PFSK-1 (cell line): ENCODE measurements around the gene FAM3B.

Experiments used
- FOXP2 ChIP-seq: optimal IDR thresholded peaks from 2 replicates; pipeline ENCODE3; 2011; ENCODE audit warnings: borderline replicate concordance, control low read depth, inconsistent platforms; ENCODE audit not compliant: insufficient read depth; ENCODE audit errors: extremely low read length, extremely low read depth
- POLR2AphosphoS5 ChIP-seq: IDR thresholded peaks from 2 replicates; pipeline ENCODE4 v1.6.1; 2012; ENCODE audit warnings: low read depth, mild to moderate bottlenecking, control low read depth, low read length, moderate library complexity
- REST ChIP-seq, 2 experiments: IDR thresholded peaks; 2 replicates each; pipeline versions ENCODE4 v1.6.1 to v1.8.0; 2011 to 2012; ENCODE audit warnings: low read depth in 2 of 2, low read length in 2 of 2, control low read depth in 1 of 2, inconsistent platforms in 1 of 2, mild to moderate bottlenecking in 1 of 2, moderate library complexity in 1 of 2; ENCODE audit not compliant: insufficient read depth in 1 of 2
- SIN3A ChIP-seq: IDR thresholded peaks from 2 replicates; pipeline ENCODE4 v1.6.1; 2012; ENCODE audit warnings: mild to moderate bottlenecking, low read length, moderate library complexity, borderline replicate concordance; ENCODE audit not compliant: insufficient read depth
- TAF1 ChIP-seq: IDR thresholded peaks from 2 replicates; pipeline ENCODE4 v1.6.1; 2012; ENCODE audit warnings: low read length, control low read depth, borderline replicate concordance; ENCODE audit not compliant: insufficient read depth

Gene FAM3B

DNA sequence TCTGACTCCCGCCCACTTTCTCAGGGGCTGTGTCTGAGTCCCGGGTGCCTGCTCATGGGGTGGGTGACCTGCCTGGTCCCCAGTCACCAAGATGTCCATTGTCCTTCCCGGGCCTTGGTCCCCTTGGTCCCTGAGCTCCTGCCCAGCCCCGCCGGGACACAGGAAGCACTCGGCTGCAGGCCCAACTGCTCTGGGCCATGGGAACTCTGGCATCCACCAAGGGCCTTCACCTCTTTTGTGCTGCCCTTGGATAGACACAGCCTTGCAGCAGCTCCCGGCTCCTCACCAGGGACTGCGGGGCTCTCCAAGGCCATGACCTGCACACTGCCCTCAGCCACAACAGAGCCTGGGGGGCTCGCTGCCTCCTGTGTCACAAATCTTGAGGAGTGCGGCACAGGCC, 87.4 kb downstream of the FAM3B start:
- TF ChIP-seq TAF1 (no peak), POLR2AphosphoS5 (no peak), REST (IDR thresholded peaks at IDR 0.05; ENCODE audit: insufficient read depth in 1 of 2, low read depth in 2 of 2, low read length in 2 of 2) (no peak), SIN3A (no peak), FOXP2 (no peak)

DNA sequence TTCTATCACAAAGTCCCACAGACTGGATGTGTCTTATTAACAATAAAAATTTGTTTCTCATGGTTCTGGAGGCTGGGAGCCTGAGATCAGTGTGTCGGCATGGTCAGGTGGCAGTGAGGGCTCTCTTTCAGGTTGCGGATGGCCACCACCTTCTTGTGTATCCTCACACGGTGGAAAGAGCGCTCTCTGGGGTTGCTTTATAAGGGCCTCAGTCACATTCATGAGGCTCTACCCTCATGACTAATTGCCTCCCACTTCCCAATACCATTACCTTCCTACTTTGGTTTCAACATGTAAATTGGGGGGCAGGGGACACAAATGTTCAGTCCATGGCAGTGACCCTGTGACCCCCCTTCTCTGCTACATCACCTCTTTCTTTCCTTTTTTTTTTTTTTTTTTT, 88.7 kb downstream of the FAM3B start:
- TF ChIP-seq REST (IDR thresholded peaks at IDR 0.05; ENCODE audit: insufficient read depth in 1 of 2, low read depth in 2 of 2, low read length in 2 of 2) (no peak), FOXP2 (no peak), SIN3A (no peak), POLR2AphosphoS5 (no peak), TAF1 (no peak)

DNA sequence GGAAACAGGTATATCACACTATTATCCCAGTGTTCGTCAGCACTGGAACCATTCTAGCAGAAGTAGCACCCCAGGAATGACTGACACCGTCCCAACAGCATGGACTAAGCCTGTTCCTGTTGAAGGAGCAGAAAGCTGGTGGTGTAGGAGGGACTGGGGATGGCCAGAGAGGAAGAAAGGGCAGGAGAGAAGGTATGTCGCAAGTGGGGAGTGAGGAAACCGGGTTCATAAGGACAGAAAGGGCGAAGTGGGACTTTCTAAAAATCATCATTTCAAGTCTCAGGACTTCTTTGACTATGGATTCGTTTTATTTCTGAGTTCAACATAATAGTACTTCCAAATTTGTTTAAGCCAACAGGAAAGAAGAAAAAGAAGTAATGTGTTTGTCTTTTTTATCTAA, 89.7 kb downstream of the FAM3B start:
- no peak for TF ChIP-seq FOXP2
- TF ChIP-seq REST (IDR thresholded peaks at IDR 0.05; ENCODE audit: insufficient read depth in 1 of 2, low read depth in 2 of 2, low read length in 2 of 2) = no peak
- no peak for TF ChIP-seq POLR2AphosphoS5
- TF ChIP-seq TAF1 = no peak
- no peak for TF ChIP-seq SIN3A
